Tibial nerve (tissue), 4 donors: ENCODE data around the gene KBTBD13. TPM values are rescaled to one million over a fixed set of nuclear protein-coding genes. Genes with fewer than 3 reads are reported as not detected.

Experiments
- DNase-seq, 2 donors: peaks; one replicate each; pipeline ENCODE4 v3.0.0-alpha.2; 2019; ENCODE audit warnings: low spot score in 2 of 2
- H3K27ac ChIP-seq, 4 donors: fragments of 200-600 bp; sonication (generic) in 3 of 4; one replicate each; pipeline ENCODE4 v1.5.1; 2017 to 2019; ENCODE audit warnings: mild to moderate bottlenecking in 1 of 4
- H3K27me3 ChIP-seq, 2 donors: fragments of 200-600 bp; sonication (generic) in 1 of 2; one replicate each; pipeline versions ENCODE4 v1.5.1 to v1.6.0; 2017 to 2019
- H3K36me3 ChIP-seq, 3 donors: fragments of 200-600 bp; sonication (generic); one replicate each; pipeline ENCODE4 v1.5.1; 2018 to 2019
- H3K4me1 ChIP-seq, 4 donors: fragments of 200-600 bp; sonication (generic) in 3 of 4; one replicate each; pipeline ENCODE4 v1.5.1; 2017 to 2019
- H3K4me3 ChIP-seq, 4 donors: fragments of 200-600 bp; sonication (generic) in 3 of 4; one replicate each; pipeline ENCODE4 v1.5.1; 2017 to 2019; ENCODE audit warnings: mild to moderate bottlenecking in 1 of 4, moderate library complexity in 1 of 4
- H3K9me3 ChIP-seq, 4 donors: fragments of 200-600 bp; sonication (generic) in 3 of 4; one replicate each; pipeline ENCODE4 v1.5.1; 2017 to 2019
- CTCF ChIP-seq, 5 experiments: fragments of 200-600 bp in 3 of 5; fragments of 450-650 bp in 2 of 5; sonication (generic) in 3 of 5; IDR thresholded peaks; one replicate each; pipeline ENCODE4 v1.5.1; 2016 to 2019; ENCODE audit warnings: antibody characterized with exemption in 5 of 5, mild to moderate bottlenecking in 3 of 5, moderate library complexity in 2 of 5
- EP300 ChIP-seq, 2 donors: sonication (generic); formaldehyde crosslinking; IDR thresholded peaks; one replicate each; pipeline ENCODE4 v1.6.1; 2017; ENCODE audit warnings: antibody characterized with exemption in 2 of 2, mild to moderate bottlenecking in 1 of 2
- POLR2A ChIP-seq, 2 donors: fragments of 450-650 bp; IDR thresholded peaks; one replicate each; pipeline ENCODE4 v1.6.1; 2017; ENCODE audit warnings: antibody characterized with exemption in 2 of 2, mild to moderate bottlenecking in 2 of 2, moderate library complexity in 2 of 2
- WGBS, 2 donors: methylation state at CpG; one replicate each; pipeline ENCODE4 v1.1.5; 2018; 5-methylcytosine and 5-hydroxymethylcytosine counted together
- total RNA-seq, 4 donors: library from RNA; depleted of rRNA; stranded (reverse); fragments of >200 nt; gene quantifications; one replicate each; pipeline ENCODE4 v1.1.0, GENCODE V29; 2016

Gene KBTBD13
- not detected for total RNA-seq

DNA sequence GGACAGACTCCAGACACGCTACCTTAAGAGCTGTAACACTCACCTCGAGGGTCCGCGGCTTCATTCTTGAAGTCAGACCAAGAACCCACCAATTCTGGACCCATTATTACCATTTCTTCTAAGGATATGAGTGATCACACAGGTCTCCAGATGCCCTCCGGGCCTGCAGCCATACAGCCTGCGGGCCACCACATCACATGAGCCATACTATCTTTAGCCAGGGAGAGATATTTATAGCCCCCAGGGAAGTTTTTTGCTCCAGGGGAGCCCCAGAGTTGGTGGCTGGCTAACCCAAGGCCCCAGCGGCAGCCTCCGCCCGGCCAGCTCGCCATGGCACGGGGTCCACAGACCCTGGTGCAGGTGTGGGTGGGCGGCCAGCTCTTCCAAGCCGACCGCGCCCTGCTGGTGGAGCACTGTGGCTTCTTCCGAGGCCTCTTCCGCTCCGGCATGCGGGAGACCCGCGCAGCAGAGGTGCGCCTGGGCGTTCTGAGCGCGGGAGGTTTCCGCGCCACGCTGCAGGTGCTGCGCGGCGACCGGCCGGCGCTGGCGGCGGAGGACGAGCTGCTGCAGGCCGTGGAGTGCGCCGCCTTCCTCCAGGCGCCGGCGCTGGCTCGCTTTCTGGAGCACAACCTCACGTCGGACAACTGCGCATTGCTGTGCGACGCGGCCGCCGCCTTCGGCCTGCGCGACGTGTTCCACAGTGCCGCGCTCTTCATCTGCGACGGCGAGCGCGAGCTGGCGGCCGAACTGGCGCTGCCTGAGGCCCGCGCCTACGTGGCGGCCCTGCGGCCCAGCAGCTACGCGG, at the start of gene KBTBD13:
KBTBD13 (plus strand) TSS at position 261 of the 805 bp plus-strand sequence; CDS start at position 331, 70 bp downstream.
- Histone ChIP-seq H3K4me3 (no peak within 1 kb of the TSS), H3K27me3 (peaks cover 0 to 3% of the 10 kb centered on the region in 2 donors), H3K36me3 (no peaks in the 10 kb centered on the region), H3K4me1 (peaks cover 0 to 30% (median 13%) of the 10 kb centered on the region in 4 donors), H3K9me3 (no peaks in the 10 kb centered on the region), H3K27ac (no peak within 1 kb of the TSS)
- TF ChIP-seq POLR2A (IDR thresholded peaks at IDR 0.05) (no peak), CTCF (IDR thresholded peaks at IDR 0.05) (no peak), EP300 (IDR thresholded peaks at IDR 0.05) (no peak)
- WGBS, 2 donors = 82 to 84% methylated on average over 45 to 72 of the region's 73 CpGs
- no peak for DNase-seq

- TF ChIP-seq CTCF (IDR thresholded peaks at IDR 0.05) = no peak
- no peak for TF ChIP-seq EP300 (IDR thresholded peaks at IDR 0.05)
- no peak for TF ChIP-seq POLR2A (IDR thresholded peaks at IDR 0.05)
- Histone ChIP-seq H3K4me1 (peaks cover 0 to 26% (median 10%) of the 10 kb centered on the region in 4 donors), H3K36me3 (peaks cover 0 to 39% (median 0%) of the 10 kb centered on the region in 3 donors), H3K27me3 (no peaks in the 10 kb centered on the region), H3K9me3 (no peaks in the 10 kb centered on the region), H3K27ac (no peak overlapping the region), H3K4me3 (no peak overlapping the region)
- 82 to 85% methylated on average over 6 of the region's 6 CpGs for WGBS, 2 donors
- no peak for DNase-seq
Measured at GRCh38 chr15:65026756-65027155, 49.8 kb upstream of the KBTBD13 start.

- no peak for DNase-seq
- 62 to 69% methylated on average over 1 of the region's 1 CpG for WGBS, 2 donors
- H3K27ac ChIP-seq = no peak overlapping the region
- no peak for TF ChIP-seq POLR2A (IDR thresholded peaks at IDR 0.05)
- TF ChIP-seq CTCF (IDR thresholded peaks at IDR 0.05) = no peak
- no peak for TF ChIP-seq EP300 (IDR thresholded peaks at IDR 0.05)
- peaks cover 0 to 31% (median 0%) of the 10 kb centered on the region in 3 donors for H3K36me3 ChIP-seq
- H3K4me1 ChIP-seq = peaks cover 0 to 26% (median 10%) of the 10 kb centered on the region in 4 donors
- no peaks in the 10 kb centered on the region for H3K27me3 ChIP-seq
- no peaks in the 10 kb centered on the region for H3K9me3 ChIP-seq
- H3K4me3 ChIP-seq = no peak overlapping the region
Measured at GRCh38 chr15:65027593-65027992, 49.0 kb upstream of the KBTBD13 start.

DNA sequence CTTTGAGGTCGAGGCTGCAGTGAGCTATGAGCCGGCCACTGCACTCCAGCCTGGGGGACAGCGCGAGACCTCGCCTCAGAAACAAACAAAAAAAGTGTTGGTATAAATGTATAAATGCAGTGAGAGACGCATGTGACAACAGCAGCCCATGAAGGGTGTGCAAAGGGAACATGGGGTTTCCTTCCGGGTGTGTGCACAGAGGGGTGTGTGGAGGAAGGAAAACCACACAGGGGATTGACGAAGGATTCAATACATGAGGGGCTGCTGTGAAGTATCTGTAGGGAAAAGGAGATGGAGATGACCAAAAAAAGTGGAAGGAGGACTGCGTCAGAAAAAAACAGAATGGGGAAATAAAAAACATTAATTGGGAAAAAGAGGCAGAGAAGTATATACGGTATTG, 48.2 kb upstream of the KBTBD13 start:
- H3K27me3 ChIP-seq = no peaks in the 10 kb centered on the region
- WGBS, 2 donors = 33 to 39% methylated on average over 10 of the region's 10 CpGs
- peak overlapping the region; percentile 75 to 96 (median 93) for H3K4me3 ChIP-seq
- no peaks in the 10 kb centered on the region for H3K9me3 ChIP-seq
- peaks cover 0 to 27% (median 0%) of the 10 kb centered on the region in 3 donors for H3K36me3 ChIP-seq
- no peak for DNase-seq
- H3K4me1 ChIP-seq = peaks cover 0 to 33% (median 10%) of the 10 kb centered on the region in 4 donors
- TF ChIP-seq POLR2A (IDR thresholded peaks at IDR 0.05) = no peak
- peak overlapping the region in 2 of 4 donors; percentile 37 to 90 for H3K27ac ChIP-seq

DNA sequence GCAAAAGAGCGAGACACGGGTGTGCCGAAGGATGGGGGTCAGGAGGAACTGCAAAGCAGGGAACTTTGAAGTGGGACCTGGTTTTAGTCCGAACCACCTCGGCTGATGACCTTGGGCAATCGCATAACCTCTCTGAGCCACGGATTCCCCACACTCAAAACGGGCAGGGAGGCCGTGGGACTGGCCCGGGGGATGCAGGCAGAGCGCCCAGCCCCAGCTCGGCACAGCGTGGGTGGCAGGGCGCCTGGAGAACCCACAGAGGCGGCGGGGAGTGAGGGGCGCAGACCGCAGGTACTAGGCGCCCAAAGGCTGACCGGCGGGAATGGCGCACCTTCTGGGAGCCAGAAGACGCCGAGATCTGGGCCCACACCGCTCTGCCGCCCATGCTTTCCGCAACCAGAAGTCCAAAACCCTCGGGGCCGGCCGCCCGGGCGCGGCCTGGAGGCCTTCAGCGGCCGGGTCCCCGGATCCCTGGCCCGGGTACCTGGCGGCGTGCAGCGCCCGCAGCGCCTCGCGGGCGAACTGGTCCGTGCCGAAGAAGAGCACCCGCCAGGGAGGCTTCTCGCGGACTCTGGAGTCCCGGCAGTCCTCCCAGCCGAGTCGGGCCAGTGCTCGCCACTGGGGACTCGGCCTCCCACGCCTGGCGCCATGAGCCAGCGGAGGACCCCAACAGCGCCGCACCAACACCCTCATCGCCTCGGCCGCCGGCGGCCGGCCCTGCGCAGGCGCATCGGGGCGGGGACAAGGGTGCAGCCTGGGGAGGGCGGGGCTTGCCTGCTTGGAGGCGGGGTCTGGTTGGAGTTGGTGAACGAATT, 47.4 kb upstream of the KBTBD13 start, which contains the start of gene MTFMT:
MTFMT (minus strand) TSS at position 719 of the 815 bp plus-strand sequence; CDS start at position 693, 26 bp downstream.
- peak within 1 kb of the TSS; percentile 31 to 90 (median 81) for H3K27ac ChIP-seq
- 0 to 1% methylated on average over 22 to 52 of the region's 73 CpGs for WGBS, 2 donors
- H3K36me3 ChIP-seq = peaks cover 0 to 19% (median 0%) of the 10 kb centered on the region in 3 donors
- no peaks in the 10 kb centered on the region for H3K27me3 ChIP-seq
- H3K4me3 ChIP-seq = peak within 1 kb of the TSS; percentile 75 to 96 (median 93)
- peak; percentile 89 to 93 for DNase-seq
- H3K9me3 ChIP-seq = no peaks in the 10 kb centered on the region
- peak; percentile 27 to 98 for TF ChIP-seq EP300 (IDR thresholded peaks at IDR 0.05)
- peak in 1 of 5 experiments; percentile 50 for TF ChIP-seq CTCF (IDR thresholded peaks at IDR 0.05)
- TF ChIP-seq POLR2A (IDR thresholded peaks at IDR 0.05) = peak; percentile 90 to 97
- H3K4me1 ChIP-seq = peaks cover 0 to 41% (median 12%) of the 10 kb centered on the region in 4 donors
